ENCODE results near the gene PRKCH. TPM values are rescaled to one million over a fixed set of nuclear protein-coding genes. Genes with fewer than 3 reads are reported as not detected.
A peak's percentile ranks its signal among the peaks of the same experiment; 100 is the strongest.
"Not testable (repeated sequence)": the region's sequence is repeated elsewhere in the genome, so short reads cannot be mapped to it uniquely, and the experiment has no call there.

Gene PRKCH
- total RNA-seq, 1 experiment from 2014 or later, result 170 TPM

DNA sequence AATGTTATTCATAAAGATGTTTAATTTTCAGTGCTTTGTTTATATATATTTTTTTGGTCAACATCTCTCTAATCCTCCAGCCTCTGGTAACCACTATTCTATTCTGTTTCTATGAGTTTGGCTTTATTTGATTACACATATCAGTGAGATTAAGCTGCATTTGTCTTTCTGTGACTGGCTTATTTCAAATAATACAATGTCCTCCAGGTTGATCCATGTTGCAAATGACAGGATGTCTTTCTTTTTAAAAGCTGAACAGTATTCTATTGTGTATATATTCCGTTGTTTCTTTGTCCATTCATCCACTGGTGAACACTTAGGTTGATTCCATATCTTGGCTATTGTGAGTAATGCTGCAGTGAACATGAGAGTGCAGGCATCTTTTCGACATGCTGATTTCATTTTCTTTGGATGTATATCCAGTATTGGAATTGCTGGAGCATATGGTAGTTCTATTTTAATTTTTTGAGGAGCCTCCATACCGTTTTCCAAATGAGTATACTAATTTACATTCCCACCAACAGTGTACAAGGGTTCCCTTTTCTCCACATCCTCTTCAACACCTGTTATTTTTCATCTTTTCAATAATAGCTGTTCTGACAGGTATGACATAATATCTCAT, 142.4 kb downstream of the PRKCH start:
- H3K4me2 ChIP-seq (ENCODE audit: low read length), result no peak overlapping the region
- H3K4me1 ChIP-seq (ENCODE audit: insufficient read depth, low read length), result peaks cover 46% of the 10 kb centered on the region
- no peaks in the 10 kb centered on the region for H3K27me3 ChIP-seq (ENCODE audit: low read length)
- POLR2A ChIA-PET (ENCODE audit: unreplicated experiment), result no interaction called here
- H3K36me3 ChIP-seq (ENCODE audit: low read depth, low read length), result 0 out of 2 replicates have a peak, but pooled peaks cover 2% of the 10 kb centered on the region
- no peaks in the 10 kb centered on the region for H3K9me3 ChIP-seq (ENCODE audit: low read length)
- H3K4me3 ChIP-seq (ENCODE audit: low read length), result no peak overlapping the region
- intact Hi-C loops (cut with micrococcal nuclease), result no loop called here
- CTCF ChIA-PET, result no interaction called here
- no peak for ATAC-seq
- peaks cover 5% of the 10 kb centered on the region; the same call in 1 of the 2 replicates for H3K79me2 ChIP-seq (ENCODE audit: low read length)
- H2AFZ ChIP-seq (ENCODE audit: low read length), result no peak overlapping the region
- H3K27ac ChIP-seq (ENCODE audit: low read length), result peak overlapping the region; percentile 76
- DNase-seq, result no peak
- no TSS peak for BruUV-seq (replicated peaks)
- no peaks in the 10 kb centered on the region for H3F3A ChIP-seq (ENCODE audit: low read length, unreplicated experiment)
- 0 out of 2 replicates have a peak overlapping the region, but pooled peaks have one; percentile 51 for H3K9ac ChIP-seq (ENCODE audit: low read length)
- H3K9me2 ChIP-seq (replicated peaks; ENCODE audit: low read length), result no peaks in the 10 kb centered on the region
- H4K20me1 ChIP-seq (ENCODE audit: low read length), result no peaks in the 10 kb centered on the region
- TF ChIP-seq EZH2 (IDR thresholded peaks at IDR 0.05; ENCODE audit: low read length, unreplicated experiment), result no peak

DNA sequence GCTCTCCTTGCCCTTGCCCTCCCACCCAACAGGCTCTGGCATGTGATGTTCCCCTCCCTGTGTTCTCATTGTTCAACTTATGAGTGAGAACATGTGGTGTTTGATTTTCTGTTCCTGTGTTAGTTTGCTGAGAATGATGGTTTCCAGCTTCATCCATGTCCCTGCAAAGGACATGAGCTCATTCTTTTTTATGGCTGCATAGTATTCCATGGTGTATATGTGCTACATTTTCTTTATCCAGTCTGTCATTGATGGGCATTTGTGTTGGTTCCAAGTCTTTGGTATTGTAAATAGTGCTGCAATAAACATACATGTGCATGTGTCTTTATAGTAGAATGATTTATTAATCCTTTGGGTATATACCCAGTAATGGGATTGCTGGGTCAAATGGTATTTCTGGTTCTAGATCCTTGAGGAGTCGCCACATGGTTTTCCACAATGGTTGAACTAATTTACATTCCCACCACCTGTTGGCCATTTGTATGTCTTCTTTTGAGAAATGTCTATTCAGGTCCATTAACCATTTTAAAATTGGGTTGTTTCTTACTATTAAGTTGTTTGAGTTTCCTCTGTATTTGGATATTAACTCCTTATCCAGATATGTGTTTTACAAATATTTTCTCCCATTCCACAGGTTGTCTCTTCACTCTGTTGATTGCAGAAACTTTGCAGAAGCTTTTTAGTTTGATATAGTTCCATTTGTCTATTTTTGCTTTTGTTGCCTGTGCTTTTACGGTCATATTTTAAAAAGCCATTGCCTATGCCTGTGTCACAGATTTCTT, 143.4 kb downstream of the PRKCH start:
- H2AFZ ChIP-seq (ENCODE audit: low read length); H3K27ac ChIP-seq (ENCODE audit: low read length); POLR2A ChIA-PET (ENCODE audit: unreplicated experiment); H3K4me2 ChIP-seq (ENCODE audit: low read length); H3K9me3 ChIP-seq (ENCODE audit: low read length); H3F3A ChIP-seq (ENCODE audit: low read length, unreplicated experiment); H3K79me2 ChIP-seq (ENCODE audit: low read length); H3K36me3 ChIP-seq (ENCODE audit: low read depth, low read length); H3K27me3 ChIP-seq (ENCODE audit: low read length); H3K9ac ChIP-seq (ENCODE audit: low read length); DNase-seq; H3K4me3 ChIP-seq (ENCODE audit: low read length); ATAC-seq; CTCF ChIA-PET; H4K20me1 ChIP-seq (ENCODE audit: low read length); BruUV-seq (replicated peaks); intact Hi-C loops (cut with micrococcal nuclease); H3K9me2 ChIP-seq (replicated peaks; ENCODE audit: low read length): not testable (repeated sequence)
- H3K4me1 ChIP-seq (ENCODE audit: insufficient read depth, low read length), result peaks cover 50% of the 10 kb centered on the region

DNA sequence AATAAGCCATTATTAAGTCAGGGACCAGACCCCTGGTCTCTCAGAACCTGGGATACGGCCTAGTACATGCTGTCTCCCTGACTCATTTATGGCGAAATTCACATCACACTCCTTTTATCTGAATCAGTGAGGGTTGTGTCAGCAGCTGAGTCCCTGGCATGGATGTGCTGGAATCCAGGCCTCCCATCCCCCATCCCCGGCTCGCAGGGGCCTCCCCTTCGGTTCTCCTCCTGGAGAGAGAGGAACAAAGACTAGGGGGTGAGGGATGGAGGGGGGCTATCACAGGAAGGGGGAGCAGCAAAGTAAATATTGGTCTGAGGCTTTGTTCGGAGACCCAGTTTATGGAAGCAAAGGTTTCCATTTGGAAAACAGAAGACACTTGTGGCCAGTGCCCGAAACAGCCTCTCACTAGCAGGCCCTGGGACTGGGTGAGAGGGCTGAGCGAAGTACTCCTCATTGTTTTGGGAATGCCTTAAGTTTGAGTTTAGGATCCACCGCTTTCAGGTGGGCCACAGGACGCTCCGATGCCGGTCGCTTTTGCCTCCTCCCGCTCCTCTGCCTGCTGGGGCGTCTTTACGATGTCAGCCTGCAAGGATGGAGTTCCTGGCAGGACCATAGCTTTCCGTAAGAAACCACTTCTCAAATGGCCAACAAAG, 145.0 kb downstream of the PRKCH start:
- DNase-seq, result peak; percentile 91
- no TSS peak for BruUV-seq (replicated peaks)
- ChIA-PET POLR2A (ENCODE audit: unreplicated experiment) (no interaction called here), CTCF (interaction anchor here (0.6 kb wide), 1 partner anchor 11 kb away, joined by 3 read pairs; no protein-coding TSS in a partner anchor)
- intact Hi-C loops (cut with micrococcal nuclease), result no loop called here
- H3K4me2 ChIP-seq (ENCODE audit: low read length), result peak overlapping the region; percentile 7; the same call in 1 of the 2 replicates
- H3F3A ChIP-seq (ENCODE audit: low read length, unreplicated experiment), result no peaks in the 10 kb centered on the region
- TF ChIP-seq CTCF (conservative IDR thresholded peaks at IDR 0.05; ENCODE audit: low read depth, low read length), result no peak
- no peak for TF ChIP-seq EZH2phosphoT487 (IDR thresholded peaks at IDR 0.05; ENCODE audit: borderline replicate concordance, low read length)
- no peak for TF ChIP-seq EZH2 (IDR thresholded peaks at IDR 0.05; ENCODE audit: low read length, unreplicated experiment)
- no peaks in the 10 kb centered on the region for H3K27me3 ChIP-seq (ENCODE audit: low read length)
- no peaks in the 10 kb centered on the region for H4K20me1 ChIP-seq (ENCODE audit: low read length)
- no peaks in the 10 kb centered on the region for H3K9me2 ChIP-seq (replicated peaks; ENCODE audit: low read length)
- H2AFZ ChIP-seq (ENCODE audit: low read length), result no peak overlapping the region
- peaks cover 57% of the 10 kb centered on the region for H3K4me1 ChIP-seq (ENCODE audit: insufficient read depth, low read length)
- peaks cover 11% of the 10 kb centered on the region for H3K79me2 ChIP-seq (ENCODE audit: low read length)
- no peaks in the 10 kb centered on the region for H3K9me3 ChIP-seq (ENCODE audit: low read length)
- H3K4me3 ChIP-seq (ENCODE audit: low read length), result no peak overlapping the region
- H3K9ac ChIP-seq (ENCODE audit: low read length), result peak overlapping the region; percentile 13
- peak; percentile 16; the same call in 1 of the 2 replicates for ATAC-seq
- H3K36me3 ChIP-seq (ENCODE audit: low read depth, low read length), result 0 out of 2 replicates have a peak, but pooled peaks cover 2% of the 10 kb centered on the region
- H3K27ac ChIP-seq (ENCODE audit: low read length), result peak overlapping the region; percentile 44
